Small intestine (tissue), 7 donors: ENCODE measurements around the gene CCBE1. TPM values are rescaled to one million over a fixed set of nuclear protein-coding genes. Genes with fewer than 3 reads are reported as not detected.

Experiments
- DNase-seq, 2 donors: peaks; one replicate each; pipeline versions ENCODE4 v3.0.0 to v3.0.0-alpha.2; 2013
- FAIRE-seq: peaks from 2 replicates; lab custom pipeline; 2012; peaks lifted over from hg19 to GRCh38; lab: Jason Lieb, UNC
- H3K27ac ChIP-seq, 3 donors: one replicate each; pipeline ENCODE4 v1.5.1; 2013; ENCODE audit warnings: low read length in 2 of 3, mild to moderate bottlenecking in 2 of 3, control low read depth in 1 of 3, inconsistent platforms in 1 of 3, low read depth in 1 of 3, moderate library complexity in 1 of 3
- H3K27me3 ChIP-seq, 3 donors: one replicate each; pipeline ENCODE4 v1.6.1; 2013; ENCODE audit warnings: low read length in 3 of 3, inconsistent platforms in 1 of 3; ENCODE audit not compliant: control insufficient read depth in 3 of 3, insufficient read depth in 3 of 3
- H3K36me3 ChIP-seq, 3 donors: one replicate each; pipeline ENCODE4 v1.6.1; 2013; ENCODE audit warnings: low read length in 3 of 3, inconsistent platforms in 1 of 3, low read depth in 1 of 3, mild to moderate bottlenecking in 1 of 3, moderate library complexity in 1 of 3; ENCODE audit not compliant: control insufficient read depth in 3 of 3, insufficient read depth in 2 of 3
- H3K4me1 ChIP-seq, 3 donors: one replicate each; pipeline ENCODE4 v1.6.1; 2013; ENCODE audit warnings: low read length in 2 of 3, inconsistent platforms in 1 of 3, low read depth in 1 of 3, mild to moderate bottlenecking in 1 of 3, moderate library complexity in 1 of 3; ENCODE audit not compliant: control insufficient read depth in 3 of 3, insufficient read depth in 2 of 3
- H3K4me3 ChIP-seq, 3 donors: one replicate each; pipeline ENCODE4 v1.5.1; 2013; ENCODE audit warnings: low read length in 3 of 3, control low read depth in 1 of 3, inconsistent platforms in 1 of 3, low read depth in 1 of 3, mild to moderate bottlenecking in 1 of 3, moderate library complexity in 1 of 3
- H3K9me3 ChIP-seq, 2 donors: one replicate each; pipeline ENCODE4 v1.6.1; 2013; ENCODE audit warnings: low read depth in 1 of 2, low read length in 1 of 2; ENCODE audit not compliant: control insufficient read depth in 2 of 2, insufficient read depth in 1 of 2
- WGBS, 3 donors: extraction: QIAGEN DNeasy Blood & Tissue Kit; methylation state at CpG; one replicate each; pipeline ENCODE4 v1.1.7; 2013; 5-methylcytosine and 5-hydroxymethylcytosine counted together
- polyA plus RNA-seq, 4 donors: library from polyadenylated mRNA; stranded (reverse) in 3 of 4; unstranded in 1 of 4; fragments of 200-250 nt in 3 of 4; fragments of 120-200 nt in 1 of 4; gene quantifications; one replicate each; pipeline versions ENCODE4 v1.2.1 to v1.2.3, GENCODE V29; 2013
- donor health status: healthy with polysubstance abuse.
- donor health status: control.
- donor health status: control.
- donor health status: Bipolar disorder and iron deficiency.
- donor health status: healthy.

CCBE1 gene
- polyA plus RNA-seq, 4 donors: 0.27 to 1.3 (median 0.54) TPM; not detected in 1

- Histone ChIP-seq H3K27me3 (no peaks in the 10 kb centered on the region), H3K4me3 (no peak overlapping the region), H3K27ac (no peak overlapping the region), H3K4me1 (no peaks in the 10 kb centered on the region), H3K36me3 (no peaks in the 10 kb centered on the region), H3K9me3 (no peaks in the 10 kb centered on the region)
- FAIRE-seq (no peak), DNase-seq (no peak)
- 67 to 72% (median 72%) methylated on average over 3 of the region's 3 CpGs for WGBS, 3 donors
Measured at GRCh38 chr18:59481436-59481835, 215.8 kb downstream of the CCBE1 start.

- Histone ChIP-seq H3K27ac (no peak overlapping the region), H3K4me1 (no peaks in the 10 kb centered on the region), H3K27me3 (no peaks in the 10 kb centered on the region), H3K36me3 (no peaks in the 10 kb centered on the region), H3K4me3 (no peak overlapping the region), H3K9me3 (no peaks in the 10 kb centered on the region)
- no peak for FAIRE-seq
- no peak for DNase-seq
- 74 to 92% (median 89%) methylated on average over 2 of the region's 2 CpGs for WGBS, 3 donors
Measured at GRCh38 chr18:59479776-59480175, 217.4 kb downstream of the CCBE1 start.

GRCh38 chr18:59478591-59478990 lies 218.6 kb downstream of the CCBE1 start:
- Histone ChIP-seq H3K27ac (no peak overlapping the region), H3K4me3 (no peak overlapping the region), H3K9me3 (no peaks in the 10 kb centered on the region), H3K36me3 (no peaks in the 10 kb centered on the region), H3K4me1 (no peaks in the 10 kb centered on the region), H3K27me3 (no peaks in the 10 kb centered on the region)
- DNase-seq (no peak), FAIRE-seq (no peak)
- 63 to 77% (median 76%) methylated on average over 3 of the region's 3 CpGs for WGBS, 3 donors

- Histone ChIP-seq H3K36me3 (no peaks in the 10 kb centered on the region), H3K4me1 (no peaks in the 10 kb centered on the region), H3K4me3 (no peak overlapping the region), H3K27ac (no peak overlapping the region), H3K27me3 (no peaks in the 10 kb centered on the region), H3K9me3 (no peaks in the 10 kb centered on the region)
- DNase-seq (no peak), FAIRE-seq (no peak)
- WGBS, 3 donors: 73 to 88% (median 83%) methylated on average over 2 of the region's 2 CpGs
Measured at GRCh38 chr18:59477849-59478248, 219.4 kb downstream of the CCBE1 start.

- Histone ChIP-seq H3K9me3 (no peaks in the 10 kb centered on the region), H3K4me1 (no peaks in the 10 kb centered on the region), H3K4me3 (no peak overlapping the region), H3K27ac (no peak overlapping the region), H3K36me3 (no peaks in the 10 kb centered on the region), H3K27me3 (peaks cover 0 to 3% (median 0%) of the 10 kb centered on the region in 3 donors)
- DNase-seq (no peak), FAIRE-seq (no peak)
- WGBS, 3 donors: 31 to 62% (median 38%) methylated on average over 8 of the region's 8 CpGs
Measured at GRCh38 chr18:59470561-59471121, 226.6 kb downstream of the CCBE1 start.

- 76 to 86% (median 83%) methylated on average over 15 of the region's 15 CpGs for WGBS, 3 donors
- no peak for DNase-seq
- H3K36me3 ChIP-seq: no peaks in the 10 kb centered on the region
- no peaks in the 10 kb centered on the region for H3K9me3 ChIP-seq
- no peak overlapping the region for H3K4me3 ChIP-seq
- no peak for FAIRE-seq
- no peak overlapping the region for H3K27ac ChIP-seq
- peaks cover 0 to 3% (median 0%) of the 10 kb centered on the region in 3 donors for H3K27me3 ChIP-seq
- H3K4me1 ChIP-seq: no peaks in the 10 kb centered on the region
Measured at GRCh38 chr18:59469463-59470180, 227.6 kb downstream of the CCBE1 start.

GRCh38 chr18:59468821-59469220 lies 228.4 kb downstream of the CCBE1 start:
- Histone ChIP-seq H3K4me1 (no peaks in the 10 kb centered on the region), H3K36me3 (no peaks in the 10 kb centered on the region), H3K9me3 (no peaks in the 10 kb centered on the region), H3K27me3 (peaks cover 0 to 3% (median 0%) of the 10 kb centered on the region in 3 donors), H3K27ac (no peak overlapping the region), H3K4me3 (no peak overlapping the region)
- DNase-seq (no peak), FAIRE-seq (no peak)
- 52 to 67% (median 57%) methylated on average over 4 of the region's 4 CpGs for WGBS, 3 donors

GRCh38 chr18:59467497-59467896 lies 229.7 kb downstream of the CCBE1 start:
- H3K27ac ChIP-seq: no peak overlapping the region
- no peak for FAIRE-seq
- no peak for DNase-seq
- WGBS, 3 donors: 78 to 82% (median 81%) methylated on average over 8 of the region's 8 CpGs
- no peaks in the 10 kb centered on the region for H3K36me3 ChIP-seq
- no peaks in the 10 kb centered on the region for H3K9me3 ChIP-seq
- H3K27me3 ChIP-seq: peaks cover 0 to 3% (median 0%) of the 10 kb centered on the region in 3 donors
- H3K4me3 ChIP-seq: no peak overlapping the region
- H3K4me1 ChIP-seq: no peaks in the 10 kb centered on the region
